GM12865 (cell line): ENCODE data around the gene VPS8.

Experiments
- DNase-seq: peaks from one replicate; pipeline ENCODE4 v3.0.0; 2010; ENCODE audit warnings: low read depth
- H3K4me3 ChIP-seq: 2 replicates; pipeline ENCODE4 v1.5.1; 2011; ENCODE audit warnings: mild to moderate bottlenecking, low read depth, low read length, control low read depth
- CTCF ChIP-seq: IDR thresholded peaks from 2 replicates; pipeline ENCODE4 v1.5.1; 2011; ENCODE audit warnings: low read length, control low read depth, low read depth, inconsistent platforms; ENCODE audit not compliant: insufficient read depth; ENCODE audit errors: missing control alignments

Gene VPS8

DNA sequence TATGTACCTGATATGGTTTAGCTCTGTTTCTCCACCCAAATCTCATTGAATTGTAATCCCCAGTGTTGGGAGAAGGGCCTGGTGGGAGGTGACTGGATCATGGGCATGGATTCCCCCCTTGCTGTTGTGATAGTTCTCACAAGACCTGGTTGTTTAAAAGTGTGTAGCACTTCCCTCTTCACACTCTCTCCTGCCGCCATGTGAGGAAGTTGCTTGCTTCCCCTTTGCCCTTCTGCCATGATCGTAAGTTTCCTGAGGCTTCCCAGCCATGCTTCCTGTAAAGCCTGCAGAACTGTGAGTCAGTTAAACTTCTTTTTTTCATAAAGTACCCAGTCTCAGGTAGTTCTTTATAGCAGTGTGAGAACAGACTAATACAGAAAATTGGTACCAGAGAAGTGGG is 247.8 kb downstream of the VPS8 start:
- no peak for TF ChIP-seq CTCF
- no peak for DNase-seq
- no peak overlapping the region for H3K4me3 ChIP-seq

GRCh38 chr3:185060655-185061054 is 248.7 kb downstream of the VPS8 start:
- no peak overlapping the region for H3K4me3 ChIP-seq
- no peak for DNase-seq
- TF ChIP-seq CTCF, result no peak

- no peak for DNase-seq
- H3K4me3 ChIP-seq, result no peak overlapping the region
- TF ChIP-seq CTCF, result no peak
Measured at GRCh38 chr3:185062191-185062590, 250.2 kb downstream of the VPS8 start.

GRCh38 chr3:185063431-185063830 is 251.5 kb downstream of the VPS8 start:
- peak; percentile 25 for DNase-seq
- TF ChIP-seq CTCF, result no peak
- no peak overlapping the region for H3K4me3 ChIP-seq

DNA sequence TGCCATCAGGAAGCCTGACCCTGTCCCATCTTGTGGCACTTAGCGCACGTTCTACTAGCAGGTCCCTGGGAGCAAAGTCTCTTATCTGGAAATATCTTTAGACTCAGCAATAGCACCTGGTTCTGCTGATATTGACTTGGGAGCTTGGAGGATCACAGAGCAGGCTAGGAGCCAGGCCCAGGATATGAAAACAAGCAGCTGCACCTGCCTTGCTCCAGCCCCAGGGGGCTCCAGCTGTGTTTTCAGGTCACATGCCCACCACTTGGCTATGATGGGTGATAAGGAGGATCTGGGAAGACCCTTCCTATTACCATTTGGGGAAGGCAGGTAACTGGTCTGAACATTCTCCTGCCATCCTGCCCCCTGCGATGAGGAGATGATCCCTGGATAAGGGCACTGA is 253.1 kb downstream of the VPS8 start:
- DNase-seq, result no peak
- peak; percentile 9 for TF ChIP-seq CTCF
- no peak overlapping the region for H3K4me3 ChIP-seq

- TF ChIP-seq CTCF, result no peak
- no peak overlapping the region for H3K4me3 ChIP-seq
- no peak for DNase-seq
Measured at GRCh38 chr3:185066251-185066650, 254.3 kb downstream of the VPS8 start.

DNA sequence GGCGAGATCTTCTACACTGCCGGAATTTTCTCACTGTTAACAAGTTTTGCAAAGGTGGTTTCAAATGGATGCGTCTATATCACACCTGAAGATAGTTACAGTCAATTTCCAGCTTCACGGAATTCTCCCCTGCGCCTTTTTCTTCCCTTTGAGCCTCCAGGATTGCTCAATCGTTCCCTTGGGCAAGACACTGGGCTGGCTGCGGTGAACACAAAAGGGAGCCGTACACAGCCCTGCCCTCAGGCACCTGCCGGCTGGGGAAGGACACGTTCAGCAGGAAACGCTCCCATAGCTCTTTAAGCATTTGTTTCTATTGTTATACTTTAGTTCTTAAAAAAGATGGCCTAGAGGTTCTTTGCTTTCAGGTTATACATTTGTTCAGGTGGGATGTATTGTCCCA is 255.2 kb downstream of the VPS8 start:
- no peak overlapping the region for H3K4me3 ChIP-seq
- no peak for DNase-seq
- TF ChIP-seq CTCF, result no peak
